Effector memory CD8-positive, alpha-beta T cell (primary cell): Measurements from ENCODE around the gene HOXC6.

ENCODE experiments used
- ATAC-seq: fragments of 150-1000 bp; cut with Tn5 transposase; replicated peaks from 2 replicates; pipeline ENCODE4 v1.10.0; 2021; ENCODE audit warnings: mild to moderate bottlenecking, moderate library complexity
- DNase-seq, 3 experiments: peaks; one replicate each; pipeline ENCODE4 v3.0.0; 2021
- H3K27ac Mint-ChIP-seq, 2 donors: one replicate each; pipeline ENCODE4 v1.8.0; 2022; ENCODE audit warnings: mild to moderate bottlenecking in 2 of 2, mixed read lengths in 2 of 2, moderate library complexity in 2 of 2
- H3K27me3 Mint-ChIP-seq, 2 donors: one replicate each; pipeline ENCODE4 v1.8.0; 2022; ENCODE audit warnings: mixed read lengths in 2 of 2
- H3K36me3 Mint-ChIP-seq: one replicate; pipeline ENCODE4 v1.8.0; 2022; ENCODE audit warnings: mild to moderate bottlenecking, moderate library complexity, mixed read lengths; ENCODE audit not compliant: insufficient read depth
- H3K4me1 Mint-ChIP-seq, 2 donors: one replicate each; pipeline ENCODE4 v1.8.0; 2022; ENCODE audit warnings: low read depth in 2 of 2, mixed read lengths in 2 of 2
- H3K4me3 Mint-ChIP-seq, 2 donors: one replicate each; pipeline ENCODE4 v1.8.0; 2022; ENCODE audit warnings: mild to moderate bottlenecking in 2 of 2, mixed read lengths in 2 of 2, moderate library complexity in 2 of 2
- H3K9me3 Mint-ChIP-seq, 2 donors: one replicate each; pipeline ENCODE4 v1.8.0; 2022; ENCODE audit warnings: mixed read lengths in 2 of 2

Gene HOXC6

DNA sequence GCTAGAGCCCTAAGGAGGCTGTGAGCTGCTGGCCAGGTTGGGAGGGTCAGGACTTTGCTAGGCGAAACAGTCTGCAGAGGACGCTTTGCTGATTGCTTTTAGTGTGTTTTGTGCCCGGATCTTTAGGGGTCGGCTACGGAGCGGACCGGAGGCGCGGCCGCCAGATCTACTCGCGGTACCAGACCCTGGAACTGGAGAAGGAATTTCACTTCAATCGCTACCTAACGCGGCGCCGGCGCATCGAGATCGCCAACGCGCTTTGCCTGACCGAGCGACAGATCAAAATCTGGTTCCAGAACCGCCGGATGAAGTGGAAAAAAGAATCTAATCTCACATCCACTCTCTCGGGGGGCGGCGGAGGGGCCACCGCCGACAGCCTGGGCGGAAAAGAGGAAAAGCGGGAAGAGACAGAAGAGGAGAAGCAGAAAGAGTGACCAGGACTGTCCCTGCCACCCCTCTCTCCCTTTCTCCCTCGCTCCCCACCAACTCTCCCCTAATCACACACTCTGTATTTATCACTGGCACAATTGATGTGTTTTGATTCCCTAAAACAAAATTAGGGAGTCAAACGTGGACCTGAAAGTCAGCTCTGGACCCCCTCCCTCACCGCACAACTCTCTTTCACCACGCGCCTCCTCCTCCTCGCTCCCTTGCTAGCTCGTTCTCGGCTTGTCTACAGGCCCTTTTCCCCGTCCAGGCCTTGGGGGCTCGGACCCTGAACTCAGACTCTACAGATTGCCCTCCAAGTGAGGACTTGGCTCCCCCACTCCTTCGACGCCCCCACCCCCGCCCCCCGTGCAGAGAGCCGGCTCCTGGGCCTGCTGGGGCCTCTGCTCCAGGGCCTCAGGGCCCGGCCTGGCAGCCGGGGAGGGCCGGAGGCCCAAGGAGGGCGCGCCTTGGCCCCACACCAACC is 1.5 kb downstream of the HOXC6 start:
- Mint-ChIP-seq H3K4me3 (peak overlapping the region in 1 of 2 donors; percentile 31), H3K9me3 (no peaks in the 10 kb centered on the region), H3K27ac (no peak overlapping the region), H3K36me3 (peaks cover 18% of the 10 kb centered on the region), H3K27me3 (peaks cover 80 to 100% of the 10 kb centered on the region in 2 donors), H3K4me1 (peaks cover 14 to 23% of the 10 kb centered on the region in 2 donors)
- DNase-seq: no peak
- no peak for ATAC-seq

DNA sequence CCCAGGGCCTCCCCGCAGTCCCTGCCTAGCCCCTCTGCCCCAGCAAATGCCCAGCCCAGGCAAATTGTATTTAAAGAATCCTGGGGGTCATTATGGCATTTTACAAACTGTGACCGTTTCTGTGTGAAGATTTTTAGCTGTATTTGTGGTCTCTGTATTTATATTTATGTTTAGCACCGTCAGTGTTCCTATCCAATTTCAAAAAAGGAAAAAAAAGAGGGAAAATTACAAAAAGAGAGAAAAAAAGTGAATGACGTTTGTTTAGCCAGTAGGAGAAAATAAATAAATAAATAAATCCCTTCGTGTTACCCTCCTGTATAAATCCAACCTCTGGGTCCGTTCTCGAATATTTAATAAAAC is 2.2 kb downstream of the HOXC6 start:
- Mint-ChIP-seq H3K36me3 (peaks cover 22% of the 10 kb centered on the region), H3K27ac (no peak overlapping the region), H3K9me3 (no peaks in the 10 kb centered on the region), H3K4me3 (no peak overlapping the region), H3K27me3 (peaks cover 82 to 100% of the 10 kb centered on the region in 2 donors), H3K4me1 (peaks cover 17 to 27% of the 10 kb centered on the region in 2 donors)
- no peak for DNase-seq
- ATAC-seq: no peak

DNA sequence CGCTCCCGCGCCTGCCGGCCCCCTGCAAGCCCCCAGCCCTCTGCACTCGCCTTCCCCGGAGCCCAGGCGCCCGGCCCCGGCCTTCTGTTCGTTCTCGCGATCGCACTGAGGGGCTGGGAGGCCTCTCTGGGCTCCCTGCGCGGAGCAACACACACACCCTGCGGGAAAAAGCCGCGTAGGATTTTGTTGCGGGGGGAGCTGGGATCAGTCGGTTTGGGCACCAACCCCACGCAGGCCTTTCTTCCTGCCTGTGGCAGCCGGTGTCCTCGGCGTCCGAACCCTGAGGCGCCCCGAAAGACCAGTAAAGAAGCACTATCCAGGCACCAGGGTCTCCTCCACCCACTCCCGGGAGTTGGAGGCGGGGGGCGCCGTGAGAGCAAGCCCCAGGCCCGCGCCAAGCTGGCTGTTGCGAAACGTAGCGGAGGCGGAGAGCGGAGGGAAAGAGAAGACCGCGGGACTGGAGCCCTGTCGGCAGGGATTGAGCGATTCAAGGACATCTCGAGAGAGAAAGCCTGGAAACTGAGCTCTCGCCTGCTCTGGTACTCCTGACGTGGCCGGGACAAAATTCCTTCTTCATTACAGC is 2.7 kb downstream of the HOXC6 start:
- no peak for ATAC-seq
- H3K27ac Mint-ChIP-seq: peak overlapping the region in 1 of 2 donors; percentile 23
- no peaks in the 10 kb centered on the region for H3K9me3 Mint-ChIP-seq
- no peak overlapping the region for H3K4me3 Mint-ChIP-seq
- no peak for DNase-seq
- peaks cover 17 to 27% of the 10 kb centered on the region in 2 donors for H3K4me1 Mint-ChIP-seq
- peaks cover 22% of the 10 kb centered on the region for H3K36me3 Mint-ChIP-seq
- H3K27me3 Mint-ChIP-seq: peaks cover 82 to 100% of the 10 kb centered on the region in 2 donors

DNA sequence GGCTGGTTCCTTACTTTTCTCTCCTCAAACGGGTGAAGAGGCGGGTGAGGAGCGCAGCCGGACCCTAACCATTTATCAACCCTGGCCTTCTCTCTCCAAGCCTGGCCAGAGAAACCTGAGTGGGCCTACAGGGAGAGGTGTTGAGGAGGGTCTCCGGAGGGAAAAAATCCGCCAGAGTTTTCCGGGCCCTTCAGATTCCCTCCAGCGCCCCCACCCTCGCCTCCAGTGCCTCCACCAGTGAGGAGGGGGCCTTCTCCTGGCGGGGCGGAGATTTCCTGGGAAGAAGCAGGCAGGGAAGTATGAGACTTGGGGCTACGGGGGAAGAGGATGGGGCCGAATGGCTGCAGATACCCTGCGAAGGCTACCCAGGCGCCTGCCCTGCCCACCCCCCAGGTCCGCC is 3.2 kb downstream of the HOXC6 start:
- H3K36me3 Mint-ChIP-seq: peaks cover 22% of the 10 kb centered on the region
- no peaks in the 10 kb centered on the region for H3K9me3 Mint-ChIP-seq
- H3K4me1 Mint-ChIP-seq: peaks cover 17 to 27% of the 10 kb centered on the region in 2 donors
- H3K27me3 Mint-ChIP-seq: peaks cover 77 to 100% of the 10 kb centered on the region in 2 donors
- no peak for ATAC-seq
- peak overlapping the region in 1 of 2 donors; percentile 23 for H3K27ac Mint-ChIP-seq
- DNase-seq: no peak
- H3K4me3 Mint-ChIP-seq: no peak overlapping the region

DNA sequence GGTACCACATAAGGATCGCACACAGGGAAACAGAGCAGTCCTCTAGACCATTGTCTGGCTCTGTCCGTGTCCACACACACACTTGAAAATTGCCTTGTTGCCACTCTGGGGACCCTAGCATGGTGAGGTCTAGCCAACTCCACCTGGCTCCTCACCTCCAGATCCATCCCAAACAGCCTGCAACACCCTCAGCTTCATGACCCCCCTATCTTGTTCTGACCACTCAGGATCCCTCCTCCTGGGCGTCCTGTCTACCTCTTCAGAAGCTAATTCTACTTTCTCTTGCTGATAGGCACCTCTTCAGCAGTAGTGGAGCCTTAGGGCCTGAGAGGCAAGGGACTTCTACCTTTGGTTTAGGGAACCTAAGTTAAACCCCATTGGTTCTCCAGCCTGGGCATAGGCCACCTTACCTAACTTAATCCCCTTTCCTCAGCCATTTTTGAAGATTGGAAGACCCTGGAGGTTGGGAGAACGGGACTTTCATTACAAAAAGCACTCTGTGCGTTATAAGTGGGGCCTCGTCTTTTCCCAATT is 3.9 kb downstream of the HOXC6 start:
- DNase-seq (no peak), ATAC-seq (no peak)
- Mint-ChIP-seq H3K4me3 (peak overlapping the region; percentile 77 to 81), H3K27ac (no peak overlapping the region), H3K27me3 (peaks cover 73 to 100% of the 10 kb centered on the region in 2 donors), H3K36me3 (peaks cover 22% of the 10 kb centered on the region), H3K4me1 (peaks cover 17 to 24% of the 10 kb centered on the region in 2 donors), H3K9me3 (no peaks in the 10 kb centered on the region)

DNA sequence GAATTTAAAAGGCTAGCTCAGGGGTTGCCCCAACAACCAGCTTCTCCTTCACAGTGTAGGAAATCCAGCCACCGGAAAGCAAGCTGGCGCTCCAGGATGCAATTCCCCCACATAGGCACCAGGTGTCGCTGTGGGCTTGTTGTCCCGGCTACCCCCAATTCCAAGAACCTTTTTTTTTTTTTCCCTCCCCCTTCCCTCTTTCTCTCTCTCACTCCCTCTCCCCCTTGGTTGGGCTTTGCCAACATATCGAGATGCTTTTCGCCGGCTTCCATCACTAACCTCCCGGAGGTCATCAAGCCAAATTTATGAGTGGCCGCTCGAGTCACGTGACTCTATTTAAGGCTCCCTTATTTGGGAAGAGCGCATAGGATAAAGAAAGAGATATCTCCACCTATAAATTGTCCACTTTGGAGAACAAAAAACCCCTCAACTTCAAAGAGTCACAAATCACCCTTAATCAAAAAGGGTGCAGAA is 4.4 kb downstream of the HOXC6 start, which contains the start of gene HOXC5:
Gene HOXC5, plus strand, starts transcription at position 424 of the 474 bp plus-strand sequence. CDS start 73 bp downstream, outside the sequence.
- Mint-ChIP-seq H3K27ac (no peak within 1 kb of the TSS), H3K4me3 (peak within 1 kb of the TSS; percentile 77 to 81), H3K4me1 (peaks cover 17 to 23% of the 10 kb centered on the region in 2 donors), H3K9me3 (no peaks in the 10 kb centered on the region), H3K27me3 (peaks cover 73 to 100% of the 10 kb centered on the region in 2 donors), H3K36me3 (peaks cover 22% of the 10 kb centered on the region)
- ATAC-seq (peak; percentile 56), DNase-seq (peak; percentile 63 to 73 (median 65))

DNA sequence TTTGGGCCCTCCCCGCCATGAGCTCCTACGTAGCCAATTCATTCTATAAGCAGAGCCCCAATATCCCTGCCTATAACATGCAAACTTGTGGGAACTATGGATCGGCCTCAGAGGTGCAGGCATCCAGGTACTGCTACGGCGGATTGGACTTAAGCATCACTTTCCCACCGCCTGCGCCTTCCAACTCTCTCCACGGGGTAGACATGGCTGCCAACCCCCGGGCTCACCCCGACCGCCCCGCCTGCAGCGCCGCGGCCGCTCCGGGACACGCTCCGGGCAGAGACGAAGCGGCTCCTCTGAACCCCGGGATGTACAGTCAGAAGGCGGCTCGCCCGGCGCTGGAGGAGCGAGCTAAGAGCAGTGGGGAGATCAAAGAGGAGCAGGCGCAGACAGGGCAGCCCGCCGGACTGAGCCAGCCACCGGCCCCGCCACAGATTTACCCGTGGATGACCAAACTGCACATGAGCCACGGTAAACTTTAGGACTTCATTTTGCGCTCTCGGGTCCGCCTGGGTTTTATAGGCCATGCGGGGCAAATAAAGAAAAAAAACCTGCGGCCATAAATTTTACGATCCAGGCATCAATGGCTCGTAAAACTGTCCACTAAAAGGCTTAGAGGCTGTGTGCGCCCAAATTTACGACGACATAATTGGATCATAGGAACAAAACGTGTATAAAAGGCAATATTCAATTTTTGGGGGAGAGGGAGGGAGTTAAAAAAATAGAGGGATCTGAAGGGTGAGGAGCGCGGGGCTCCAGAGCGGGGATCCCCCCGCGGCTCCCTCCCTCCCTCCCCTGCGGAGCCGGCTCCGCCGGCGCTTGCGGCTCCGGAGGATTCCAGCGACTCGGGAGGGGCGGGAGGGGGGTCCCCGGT is 5.1 kb downstream of the HOXC6 start:
- Mint-ChIP-seq H3K9me3 (no peaks in the 10 kb centered on the region), H3K36me3 (peaks cover 22% of the 10 kb centered on the region), H3K4me3 (peak overlapping the region; percentile 77 to 81), H3K27me3 (peaks cover 74 to 100% of the 10 kb centered on the region in 2 donors), H3K4me1 (peaks cover 17 to 23% of the 10 kb centered on the region in 2 donors), H3K27ac (no peak overlapping the region)
- DNase-seq: peak in 1 of 3 experiments; percentile 32
- peak; percentile 45 for ATAC-seq

DNA sequence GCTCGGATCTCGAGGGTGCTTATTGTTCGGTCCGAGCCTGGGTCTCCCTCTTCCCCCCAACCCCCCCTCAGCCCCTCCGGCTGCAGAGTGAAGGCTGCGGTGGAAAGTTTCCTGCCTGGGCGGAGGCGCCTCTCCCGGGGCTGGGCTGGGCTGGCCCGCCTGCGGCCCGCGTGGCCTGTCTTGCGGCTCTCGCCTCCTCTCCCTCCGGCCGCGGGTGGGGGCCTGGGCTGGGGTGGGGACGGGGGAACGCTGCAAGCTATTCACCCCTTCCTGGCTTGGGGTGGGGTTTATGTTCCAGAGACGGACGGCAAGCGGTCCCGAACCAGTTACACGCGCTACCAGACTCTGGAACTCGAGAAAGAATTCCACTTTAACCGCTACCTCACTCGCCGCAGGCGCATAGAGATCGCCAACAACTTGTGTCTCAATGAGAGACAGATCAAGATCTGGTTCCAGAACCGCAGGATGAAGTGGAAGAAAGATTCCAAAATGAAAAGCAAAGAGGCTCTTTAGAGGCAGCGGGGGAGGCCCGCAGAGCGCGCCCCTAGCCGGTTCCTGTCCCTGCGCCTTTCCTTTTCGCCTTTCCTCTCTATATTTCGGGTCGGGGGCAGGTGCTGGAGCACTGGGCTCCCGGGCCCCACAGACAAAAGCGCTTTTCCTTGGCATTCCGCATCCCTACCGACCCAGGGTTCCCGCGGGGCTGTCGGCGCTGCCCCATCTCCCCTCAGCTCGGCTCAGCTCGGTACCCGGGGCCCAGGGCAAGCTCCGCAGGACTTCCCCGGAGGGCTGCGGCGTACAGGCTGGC is 5.9 kb downstream of the HOXC6 start:
- peaks cover 77 to 100% of the 10 kb centered on the region in 2 donors for H3K27me3 Mint-ChIP-seq
- H3K36me3 Mint-ChIP-seq: peaks cover 22% of the 10 kb centered on the region
- H3K9me3 Mint-ChIP-seq: no peaks in the 10 kb centered on the region
- peak; percentile 56 for ATAC-seq
- no peak for DNase-seq
- peaks cover 17 to 19% of the 10 kb centered on the region in 2 donors for H3K4me1 Mint-ChIP-seq
- no peak overlapping the region for H3K27ac Mint-ChIP-seq
- peak overlapping the region; percentile 66 to 69 for H3K4me3 Mint-ChIP-seq

DNA sequence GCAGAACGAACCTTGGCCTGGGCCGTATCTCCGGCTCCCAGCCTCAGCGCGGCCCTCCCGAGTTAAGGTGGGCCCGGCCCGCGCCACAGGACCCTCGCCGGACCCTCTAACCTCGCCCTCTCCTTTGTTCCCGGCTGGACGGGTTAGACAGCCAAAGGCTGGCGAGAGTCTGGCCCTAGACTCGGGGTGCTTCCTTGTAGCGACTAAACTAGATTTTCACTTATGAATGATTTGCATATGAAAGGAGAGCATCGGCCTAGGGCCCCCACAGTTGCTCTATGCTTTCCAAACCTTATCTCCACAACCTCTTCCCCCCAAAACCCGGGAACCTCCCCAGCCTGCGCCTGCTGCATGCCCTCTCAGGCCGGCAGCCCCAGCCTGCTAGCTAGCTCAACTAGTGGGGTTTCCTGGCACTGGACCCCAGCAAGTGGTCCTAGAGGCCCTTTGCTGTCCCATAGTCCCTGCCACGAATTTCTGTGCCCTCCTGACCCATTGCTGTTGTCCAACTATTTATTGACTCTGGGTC is 6.6 kb downstream of the HOXC6 start:
- Mint-ChIP-seq H3K4me3 (peak overlapping the region; percentile 66 to 69), H3K27me3 (peaks cover 78 to 100% of the 10 kb centered on the region in 2 donors), H3K9me3 (no peaks in the 10 kb centered on the region), H3K27ac (no peak overlapping the region), H3K36me3 (peaks cover 22% of the 10 kb centered on the region), H3K4me1 (peaks cover 13 to 17% of the 10 kb centered on the region in 2 donors)
- DNase-seq (no peak), ATAC-seq (no peak)

DNA sequence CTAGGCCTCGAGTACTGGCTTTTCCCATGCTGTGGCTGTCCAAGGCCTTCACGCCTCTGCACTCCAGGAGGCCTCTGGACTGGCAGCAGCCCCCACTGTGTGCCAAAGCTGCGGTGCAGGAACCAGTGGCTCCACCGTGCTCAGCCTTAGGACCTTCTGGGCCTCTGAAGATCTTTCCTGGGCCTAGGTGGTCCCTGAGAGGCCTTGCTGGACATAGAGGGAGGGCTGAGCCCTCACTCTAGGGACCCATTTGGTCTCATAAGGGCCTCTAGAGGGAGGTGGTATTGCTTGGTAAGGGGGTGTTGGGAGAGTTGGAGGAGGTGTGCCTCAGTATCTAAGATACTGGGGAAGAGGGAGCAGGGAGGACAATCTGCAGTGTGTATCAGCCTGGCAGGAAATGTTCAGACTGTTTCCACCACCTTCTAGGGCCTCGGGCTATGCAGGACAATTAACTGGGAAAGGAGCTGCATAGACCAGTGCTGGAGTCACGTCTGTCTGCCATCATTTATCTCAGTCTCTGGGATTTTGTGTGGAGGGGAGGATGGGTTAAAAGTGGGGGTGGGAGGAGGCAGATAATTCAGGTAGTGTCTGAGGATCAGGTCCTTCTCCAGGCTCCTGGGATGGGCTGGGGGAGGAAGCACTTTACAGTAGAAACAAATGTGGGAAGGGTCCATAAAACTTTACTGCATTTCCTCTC is 7.5 kb downstream of the HOXC6 start:
- Mint-ChIP-seq H3K27me3 (peaks cover 78 to 100% of the 10 kb centered on the region in 2 donors), H3K36me3 (peaks cover 22% of the 10 kb centered on the region), H3K4me3 (peak overlapping the region in 1 of 2 donors; percentile 66), H3K4me1 (peaks cover 13 to 17% of the 10 kb centered on the region in 2 donors), H3K9me3 (no peaks in the 10 kb centered on the region), H3K27ac (no peak overlapping the region)
- DNase-seq: no peak
- ATAC-seq: no peak

DNA sequence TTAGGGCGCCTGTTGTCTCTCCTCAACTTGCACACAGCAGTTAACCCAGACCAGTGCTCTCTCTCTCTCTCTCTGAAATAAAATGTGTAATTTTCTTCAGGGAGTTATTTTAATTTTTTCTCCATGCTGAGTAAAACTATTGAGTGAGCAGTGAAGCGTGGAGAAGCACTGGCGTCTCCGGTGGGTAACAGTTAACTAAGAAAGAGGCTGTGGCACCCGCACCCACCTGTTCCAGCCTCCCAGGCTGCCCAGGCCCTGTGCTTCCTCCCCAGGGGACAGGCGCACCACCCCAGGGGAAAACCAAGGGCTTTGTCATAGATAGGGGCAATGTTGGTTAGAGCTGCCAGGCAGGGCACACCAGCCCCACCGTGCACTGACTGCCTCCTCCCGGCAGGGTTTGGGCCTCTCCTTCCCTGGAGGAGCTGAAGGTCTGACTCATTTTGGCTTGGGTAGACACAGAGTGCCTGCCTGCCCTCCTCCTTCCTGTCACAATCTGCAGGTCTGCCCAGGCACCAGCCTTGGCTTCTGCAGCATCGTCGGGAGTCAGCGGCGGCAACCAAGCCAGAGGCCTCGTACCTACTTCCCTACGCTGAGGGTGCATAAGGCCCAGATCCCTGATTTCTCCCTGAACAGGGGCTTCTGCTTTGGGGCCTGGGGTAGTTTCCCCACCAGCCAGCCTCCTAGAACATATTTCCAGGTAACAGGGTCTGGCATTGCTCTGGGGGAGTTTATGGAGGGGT is 8.6 kb downstream of the HOXC6 start:
- Mint-ChIP-seq H3K9me3 (no peaks in the 10 kb centered on the region), H3K27ac (no peak overlapping the region), H3K4me1 (peaks cover 13 to 17% of the 10 kb centered on the region in 2 donors), H3K36me3 (peaks cover 18% of the 10 kb centered on the region), H3K27me3 (peaks cover 71 to 100% of the 10 kb centered on the region in 2 donors), H3K4me3 (no peak overlapping the region)
- DNase-seq (no peak), ATAC-seq (no peak)
